ENCODE results near the gene TGFBR2. TPM values are rescaled to one million over a fixed set of nuclear protein-coding genes. Genes with fewer than 3 reads are reported as not detected.
A peak's percentile ranks its signal among the peaks of the same experiment; 100 is the strongest.

TGFBR2 gene
- total RNA-seq, 4 donors from 2014 or later, result 95.3 to 255 (median 211) TPM

- H3K27me3 ChIP-seq, result no peaks in the 10 kb centered on the region
- H3K4me3 ChIP-seq, result no peak overlapping the region
- intact Hi-C loops (cut with DNase I; ENCODE audit: low total_unique reads), result no loop called here
- no peak for TF ChIP-seq POLR2A (IDR thresholded peaks at IDR 0.05)
- no peak for TF ChIP-seq CTCF (IDR thresholded peaks at IDR 0.05)
- DNase-seq, result no peak
- H3K9me3 ChIP-seq, result no peaks in the 10 kb centered on the region
- no peaks in the 10 kb centered on the region for H3K36me3 ChIP-seq
- peak overlapping the region; percentile 98 to 99 for H3K27ac ChIP-seq
- no peaks in the 10 kb centered on the region for H3K4me1 ChIP-seq
These were observed 5.4 kb downstream of the TGFBR2 start for GRCh38 chr3:30611613-30612436.

- TF ChIP-seq POLR2A (IDR thresholded peaks at IDR 0.05), result no peak
- TF ChIP-seq CTCF (IDR thresholded peaks at IDR 0.05), result no peak
- Histone ChIP-seq H3K27ac (peak overlapping the region; percentile 98 to 99), H3K4me1 (no peaks in the 10 kb centered on the region), H3K27me3 (no peaks in the 10 kb centered on the region), H3K9me3 (no peaks in the 10 kb centered on the region), H3K36me3 (no peaks in the 10 kb centered on the region), H3K4me3 (no peak overlapping the region)
- intact Hi-C loops (cut with DNase I; ENCODE audit: low total_unique reads), result no loop called here
- DNase-seq, result no peak
These were observed 6.2 kb downstream of the TGFBR2 start for GRCh38 chr3:30612437-30613132.

DNA sequence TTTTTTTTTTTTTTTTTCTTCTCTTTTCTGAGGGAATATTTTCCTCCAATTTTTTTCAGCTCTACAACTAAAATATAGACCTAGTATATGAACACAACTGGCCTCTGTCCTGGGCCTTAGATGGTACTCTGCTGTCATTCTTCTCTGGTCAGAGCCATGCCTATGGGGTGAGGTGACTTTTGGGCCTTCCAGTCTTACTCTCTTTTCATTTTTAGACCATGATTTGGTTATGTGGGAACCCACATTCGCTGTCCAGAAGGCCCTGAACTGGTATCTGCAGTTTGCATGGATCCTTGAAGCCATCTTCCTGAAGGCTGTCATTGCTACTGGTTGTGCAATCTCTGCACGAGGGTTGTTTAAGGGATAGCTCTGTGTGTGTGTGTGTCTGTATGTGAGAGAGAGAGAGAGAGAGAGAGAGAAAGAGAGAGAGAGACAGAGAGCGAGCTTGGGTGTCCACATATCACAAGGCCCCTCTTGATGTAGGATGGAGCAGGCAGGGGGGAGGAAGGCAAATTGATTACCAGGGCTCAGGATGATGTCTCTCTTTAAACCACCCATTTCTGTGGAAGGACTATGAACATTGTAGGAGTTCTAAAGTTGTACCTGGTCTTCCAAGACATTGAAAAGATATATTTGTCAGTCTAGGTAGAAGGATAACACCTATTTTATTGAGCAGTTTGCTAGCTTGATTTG is 6.9 kb downstream of the TGFBR2 start:
- Histone ChIP-seq H3K4me3 (no peak overlapping the region), H3K9me3 (no peaks in the 10 kb centered on the region), H3K4me1 (peaks cover 0 to 1% of the 10 kb centered on the region in 2 donors), H3K36me3 (no peaks in the 10 kb centered on the region), H3K27me3 (no peaks in the 10 kb centered on the region), H3K27ac (peak overlapping the region; percentile 8 to 98)
- no peak for DNase-seq
- TF ChIP-seq CTCF (IDR thresholded peaks at IDR 0.05), result no peak
- no peak for TF ChIP-seq POLR2A (IDR thresholded peaks at IDR 0.05)
- intact Hi-C loops (cut with DNase I; ENCODE audit: low total_unique reads), result no loop called here

- no peaks in the 10 kb centered on the region for H3K27me3 ChIP-seq
- no peaks in the 10 kb centered on the region for H3K36me3 ChIP-seq
- DNase-seq, result no peak
- intact Hi-C loops (cut with DNase I; ENCODE audit: low total_unique reads), result no loop called here
- no peak for TF ChIP-seq CTCF (IDR thresholded peaks at IDR 0.05)
- TF ChIP-seq POLR2A (IDR thresholded peaks at IDR 0.05), result no peak
- H3K27ac ChIP-seq, result peak overlapping the region in 1 of 2 donors; percentile 98
- no peaks in the 10 kb centered on the region for H3K9me3 ChIP-seq
- H3K4me1 ChIP-seq, result peaks cover 0 to 6% of the 10 kb centered on the region in 2 donors
- H3K4me3 ChIP-seq, result no peak overlapping the region
These were observed 8.0 kb downstream of the TGFBR2 start for GRCh38 chr3:30614373-30614772.

All from uterus (tissue), 4 donors.